8988T (cell line): ENCODE data around the gene NT5C1A.

Experiments
- DNase-seq: peaks from one replicate; pipeline ENCODE4 v3.0.0; 2011

The NT5C1A gene

DNA sequence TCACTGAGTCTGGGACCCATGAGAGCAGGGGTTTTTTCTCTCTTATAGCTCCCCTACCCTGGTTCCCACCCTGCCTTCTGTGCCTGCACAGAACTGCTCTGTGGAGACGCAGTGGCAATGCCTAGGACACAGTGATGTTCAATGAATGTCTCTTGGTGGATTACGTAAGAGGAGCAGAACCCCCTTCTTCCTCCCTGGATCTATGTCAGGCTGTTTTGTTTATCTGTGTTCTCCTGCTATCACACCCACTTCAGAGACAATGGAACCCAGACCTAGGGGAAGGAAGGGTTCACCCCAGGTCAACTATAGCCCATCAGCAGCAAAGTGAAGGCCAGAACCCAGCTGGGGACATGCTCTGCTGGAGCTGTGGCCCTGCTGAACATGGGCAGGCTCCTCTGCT lies 17.3 kb upstream of the NT5C1A start:
- DNase-seq: no peak

DNA sequence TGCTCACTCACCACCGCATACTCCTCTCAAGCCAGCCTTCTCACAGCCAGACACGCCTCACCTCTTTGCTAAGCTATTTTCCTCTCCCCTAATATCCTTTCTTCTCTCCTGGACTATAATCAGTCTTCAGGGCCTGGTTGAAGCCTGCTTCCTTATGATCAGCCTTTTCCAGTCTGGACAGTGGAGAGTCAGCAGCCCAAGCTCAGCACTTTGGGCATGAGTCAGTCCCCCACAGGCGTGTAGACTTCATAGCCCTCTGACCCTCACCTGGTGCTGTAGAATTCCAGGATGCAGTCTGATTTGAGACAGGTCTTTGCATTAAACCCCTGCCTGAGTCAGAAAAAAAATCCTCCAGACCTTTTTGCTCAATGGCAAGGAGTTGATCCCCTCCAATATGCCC lies 16.8 kb upstream of the NT5C1A start:
- DNase-seq: no peak

DNA sequence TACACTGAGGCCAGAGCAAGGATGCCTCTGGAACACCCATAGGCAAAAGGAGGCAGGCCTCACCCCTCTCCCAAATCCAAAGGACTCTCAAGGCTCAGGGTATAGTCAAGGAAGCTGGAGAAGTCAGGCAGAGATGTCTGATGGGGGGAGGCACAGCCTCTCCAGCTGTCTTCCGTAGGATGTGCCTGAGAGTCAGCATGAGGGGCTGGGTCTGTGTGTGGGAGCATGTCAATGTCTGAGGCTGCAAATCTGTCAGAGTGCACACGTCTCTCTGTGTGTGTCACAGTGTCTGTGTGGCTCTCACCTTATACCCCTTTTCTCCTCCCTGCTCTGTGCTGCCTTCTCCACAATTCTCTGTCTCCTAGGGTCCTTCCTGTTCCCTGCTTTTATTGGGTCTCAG lies 15.3 kb upstream of the NT5C1A start:
- no peak for DNase-seq

DNA sequence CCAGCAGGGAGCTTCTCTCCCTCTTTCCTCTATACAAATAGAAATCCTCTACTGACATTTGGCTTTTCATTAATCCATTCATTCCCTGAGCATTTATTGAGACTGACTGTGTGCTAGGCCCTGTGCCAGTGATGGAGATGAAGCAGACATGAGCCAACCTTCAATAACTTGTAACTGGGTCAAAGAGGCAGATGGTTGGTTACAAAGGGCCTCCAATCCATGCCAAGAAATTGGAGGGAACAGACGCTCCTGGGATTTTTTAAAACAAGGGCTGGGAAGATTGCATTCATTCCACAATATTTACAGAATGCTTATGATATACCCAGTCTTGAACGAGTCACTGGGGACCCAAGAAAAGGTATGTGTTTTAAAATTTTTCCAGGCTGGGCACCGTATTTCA lies 13.2 kb upstream of the NT5C1A start:
- no peak for DNase-seq

DNA sequence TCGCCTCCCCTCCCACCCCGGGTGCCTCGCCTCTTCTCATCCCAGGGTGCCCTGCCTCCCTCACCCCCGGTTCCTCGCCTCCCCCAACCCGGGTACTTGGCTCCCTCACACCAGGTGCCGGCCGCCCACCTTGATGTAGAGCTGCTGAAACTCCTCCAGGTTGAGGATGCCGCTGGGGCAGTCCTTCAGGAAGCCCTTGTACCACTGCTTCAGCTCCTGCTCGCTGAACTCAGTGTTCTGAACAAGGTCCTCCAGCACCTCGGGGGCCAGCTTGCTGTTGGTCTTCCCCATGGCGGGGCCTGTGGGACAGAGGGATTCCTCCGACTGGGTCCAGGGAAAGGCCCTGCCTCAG lies 12.4 kb upstream of the NT5C1A start:
- DNase-seq: no peak

DNA sequence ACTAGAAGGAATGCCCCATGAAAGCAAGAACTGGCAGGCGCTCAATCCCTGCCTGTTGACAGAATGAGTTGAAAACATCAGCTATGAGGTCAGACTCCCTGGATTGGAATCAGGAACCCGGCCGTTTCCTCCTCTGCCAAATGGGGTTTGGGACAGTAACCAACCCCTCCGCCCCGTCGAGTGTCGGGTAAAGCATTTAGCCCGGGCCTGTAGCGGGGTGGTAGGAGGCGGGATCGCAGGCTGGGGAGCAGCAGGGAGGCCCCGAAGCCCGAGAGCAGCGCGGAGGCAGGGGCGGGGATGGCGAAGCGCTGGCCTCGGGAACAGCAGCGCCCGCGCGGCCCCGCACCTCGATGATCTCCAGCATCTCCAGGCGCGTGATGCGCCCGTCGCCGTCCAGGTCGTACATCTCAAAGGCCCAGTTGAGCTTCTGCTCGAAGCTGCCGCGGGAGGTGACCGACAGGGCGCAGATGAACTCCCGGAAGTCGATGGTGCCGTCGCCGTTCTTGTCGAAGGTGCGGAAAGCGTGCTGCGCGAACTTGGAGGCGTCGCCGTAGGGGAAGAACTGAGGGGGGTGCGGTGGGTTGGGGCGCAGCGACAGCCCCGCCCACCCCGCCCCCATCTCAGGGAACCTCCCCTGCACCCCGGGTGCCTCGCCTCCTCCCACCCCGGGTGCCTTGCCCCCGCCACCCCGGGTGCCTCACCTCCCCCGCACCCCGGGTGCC lies 11.8 kb upstream of the NT5C1A start:
- no peak for DNase-seq

DNA sequence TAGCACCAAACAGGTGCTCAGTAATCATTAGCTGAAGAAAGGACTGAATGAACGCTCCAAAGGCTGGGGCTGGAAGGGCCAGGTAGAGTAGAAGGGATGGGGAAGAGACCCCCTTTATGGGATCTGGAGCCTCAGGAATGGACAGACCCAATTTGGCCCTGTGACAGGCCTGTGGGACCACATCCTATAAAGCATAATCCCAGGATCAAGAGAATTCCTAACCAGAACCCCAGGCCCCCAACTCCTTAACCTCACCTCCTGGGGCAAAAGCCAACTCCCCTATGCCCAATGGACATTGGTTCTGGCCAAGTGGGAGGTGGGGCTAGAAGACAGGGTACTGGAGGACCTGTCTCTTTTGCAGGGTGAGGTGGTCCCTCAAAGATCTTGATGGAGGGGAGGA lies 10.1 kb upstream of the NT5C1A start:
- no peak for DNase-seq

DNA sequence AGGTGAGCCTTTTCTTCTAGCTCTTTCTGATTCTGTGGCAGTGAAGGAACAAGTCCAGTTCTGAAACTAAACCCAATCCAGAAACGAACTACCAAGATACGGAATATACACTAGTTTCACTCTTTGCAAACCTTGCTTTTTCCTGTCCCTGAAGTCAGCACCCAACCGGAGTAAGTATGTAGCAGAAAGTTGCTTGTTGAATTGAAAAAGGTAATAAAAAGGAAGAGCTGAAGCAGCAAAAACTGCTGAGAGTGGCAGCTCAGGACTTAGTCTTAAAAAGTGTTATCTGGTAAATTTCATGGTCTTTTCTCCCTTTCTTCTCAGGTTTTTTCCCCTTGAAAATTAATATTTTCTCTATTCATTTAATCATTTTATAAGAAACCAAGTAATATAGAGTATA lies 9.4 kb upstream of the NT5C1A start:
- DNase-seq: no peak

DNA sequence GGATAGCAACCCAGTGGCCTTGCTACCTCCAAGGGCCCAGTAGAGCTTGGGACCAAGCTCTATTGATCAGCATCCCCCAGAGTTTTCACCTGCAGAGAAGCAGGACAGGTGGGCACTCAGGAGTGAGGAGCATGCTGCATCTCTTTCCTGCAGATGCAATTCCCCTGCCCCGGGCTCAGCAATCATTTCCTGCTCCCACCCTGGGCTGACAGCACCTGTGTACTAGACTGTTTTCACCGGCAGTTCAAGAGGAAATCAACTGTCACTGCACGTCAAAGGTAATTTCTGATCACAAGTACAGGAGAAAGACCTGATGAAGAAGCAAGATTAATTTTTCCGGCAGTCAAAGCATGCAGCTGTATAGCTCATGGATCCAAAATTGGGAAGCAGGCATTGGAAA lies 8.8 kb upstream of the NT5C1A start:
- no peak for DNase-seq

DNA sequence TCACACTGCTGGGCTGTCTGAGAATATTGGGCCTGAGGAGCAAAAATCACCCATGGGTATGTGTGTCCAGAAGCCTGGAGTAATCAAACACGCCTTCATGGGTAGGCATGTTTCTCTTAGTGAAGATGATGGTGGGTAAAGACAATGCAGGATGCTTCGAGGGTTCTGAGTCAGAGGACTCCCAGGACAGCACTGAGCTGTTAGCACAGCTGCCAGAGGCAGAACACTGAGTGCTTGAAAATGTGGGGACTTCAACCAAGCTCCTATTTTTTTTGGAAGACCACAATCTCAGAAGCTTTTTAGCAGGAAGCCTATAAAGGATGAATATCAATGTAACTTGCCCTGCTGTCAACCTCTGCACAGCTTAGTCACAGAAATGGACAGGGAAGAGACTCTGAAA lies 7.9 kb upstream of the NT5C1A start:
- no peak for DNase-seq

DNA sequence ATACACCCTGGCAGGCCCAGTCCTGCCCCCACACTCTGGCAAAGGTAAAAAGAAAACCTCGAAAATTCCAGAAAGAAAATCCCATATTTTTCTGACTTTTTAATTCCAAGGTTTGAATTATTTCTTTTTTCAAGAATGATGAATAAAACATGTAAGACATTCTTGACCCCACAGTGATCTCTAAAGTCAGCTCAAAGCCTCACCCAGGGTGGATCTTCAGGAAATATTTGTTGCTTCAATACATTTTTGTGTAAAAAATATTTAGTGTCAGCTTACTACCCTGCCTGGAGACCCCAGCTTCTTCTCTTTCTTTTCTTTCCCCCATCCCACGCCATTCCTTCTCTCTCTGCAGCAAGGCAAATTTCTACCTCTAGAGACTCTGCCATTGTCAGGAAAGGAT lies 7.0 kb upstream of the NT5C1A start:
- no peak for DNase-seq

DNA sequence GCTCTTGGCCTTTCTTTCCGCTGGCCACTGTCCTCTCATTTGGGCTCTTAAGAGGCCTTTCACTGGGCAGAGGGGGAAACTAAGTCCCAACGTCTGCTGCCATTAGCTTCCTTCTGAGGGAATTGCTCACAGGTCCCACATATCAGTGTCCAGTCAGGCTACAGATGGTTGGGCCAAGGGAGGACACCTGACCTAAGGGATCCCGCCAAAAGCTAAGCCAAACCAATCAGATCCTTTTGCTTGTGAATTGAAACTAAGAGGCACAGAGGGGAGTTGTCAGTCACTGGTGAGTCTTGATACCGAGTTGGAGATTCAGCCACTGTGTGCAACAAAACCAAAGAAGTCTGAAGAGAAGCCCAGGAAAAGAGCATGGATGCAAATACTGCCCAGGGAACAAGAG lies 5.7 kb upstream of the NT5C1A start:
- no peak for DNase-seq

DNA sequence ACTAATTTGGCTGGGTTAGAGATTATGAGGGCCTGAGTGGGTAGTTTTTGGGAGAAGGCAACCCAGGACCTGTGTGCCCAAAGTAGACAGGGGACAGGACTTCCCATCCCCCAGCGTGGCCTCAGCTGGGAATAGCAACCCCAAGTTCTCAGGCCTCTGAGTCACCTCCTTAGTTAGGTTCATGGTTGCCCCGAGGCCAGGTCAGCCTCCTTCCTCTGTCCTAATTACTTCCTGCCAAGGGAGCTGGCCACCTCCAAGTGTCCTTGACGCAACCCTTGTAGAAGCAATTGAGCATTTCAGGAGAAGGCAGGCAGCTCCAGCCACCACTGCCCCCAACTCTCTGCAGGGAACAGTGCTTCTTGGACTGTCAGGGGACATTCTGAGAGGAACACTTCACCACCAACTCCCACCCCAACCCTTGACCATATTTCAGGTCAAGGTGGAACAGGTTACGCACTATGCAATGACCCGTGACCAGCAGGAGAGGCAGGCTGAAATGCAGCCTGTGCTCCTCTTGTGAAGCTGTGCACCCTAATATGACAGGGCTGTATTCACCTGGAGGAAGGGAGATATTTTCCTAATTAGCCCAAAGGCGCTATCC lies 5.1 kb upstream of the NT5C1A start:
- DNase-seq: no peak

DNA sequence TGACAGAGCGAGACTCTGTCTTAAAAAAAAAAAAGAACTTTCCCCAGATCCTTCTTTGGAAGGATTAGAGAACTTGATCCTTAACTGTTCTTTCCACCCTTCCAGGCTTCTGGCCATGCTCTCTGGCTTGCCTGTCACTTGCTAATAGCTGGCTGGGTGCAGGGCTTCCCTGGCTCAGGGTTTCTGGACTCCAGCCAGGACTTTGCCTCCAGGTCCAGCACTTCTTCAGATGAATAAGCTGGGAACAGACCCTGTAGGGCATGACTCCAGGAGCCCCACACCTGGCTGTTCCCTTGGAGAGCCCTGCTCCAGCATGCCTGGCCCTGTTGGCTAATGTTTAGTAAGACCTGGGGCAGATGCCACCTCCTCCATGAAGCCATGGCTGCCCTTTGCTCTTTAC lies 3.3 kb upstream of the NT5C1A start:
- DNase-seq: no peak

DNA sequence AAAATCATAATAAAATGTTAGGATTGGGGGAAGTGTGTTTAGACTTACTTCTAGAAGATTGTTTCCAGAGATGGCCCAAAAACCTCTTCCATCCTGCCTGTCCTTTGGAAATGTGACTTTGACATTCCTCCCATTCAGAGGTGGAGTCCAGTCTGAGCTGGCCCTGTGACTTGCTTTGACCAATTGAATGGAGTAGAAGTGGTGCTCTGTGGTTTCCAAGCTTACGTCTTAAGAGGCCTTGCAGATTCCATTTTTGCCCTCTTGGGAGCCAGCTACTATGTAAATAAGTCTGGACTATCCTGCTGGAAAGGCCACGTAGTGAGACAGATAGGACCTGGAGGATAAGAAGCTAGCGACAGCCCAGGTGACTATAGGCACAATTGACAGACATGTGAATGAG lies 1.3 kb upstream of the NT5C1A start:
- no peak for DNase-seq

DNA sequence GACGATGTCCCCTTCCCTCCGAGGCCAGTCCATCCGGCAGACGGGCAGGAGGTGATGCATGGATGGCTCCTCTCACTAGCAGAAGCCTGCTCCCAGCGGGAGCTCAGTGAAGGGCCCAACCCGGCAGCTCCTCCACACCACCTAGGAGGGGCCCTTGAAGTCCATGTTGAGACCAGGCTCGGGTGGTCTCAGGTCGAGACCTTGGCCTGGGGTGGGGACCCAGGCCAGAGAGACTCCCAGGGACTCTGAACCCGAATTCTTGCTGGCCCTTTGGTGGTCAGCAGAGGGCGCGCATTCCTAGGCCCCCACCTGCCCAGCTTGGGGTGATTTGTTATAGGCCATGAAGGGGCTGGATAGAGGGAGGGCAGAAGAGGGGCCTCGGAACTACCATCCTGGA lies 642 bp upstream of the NT5C1A start:
- DNase-seq: peak; percentile 60

DNA sequence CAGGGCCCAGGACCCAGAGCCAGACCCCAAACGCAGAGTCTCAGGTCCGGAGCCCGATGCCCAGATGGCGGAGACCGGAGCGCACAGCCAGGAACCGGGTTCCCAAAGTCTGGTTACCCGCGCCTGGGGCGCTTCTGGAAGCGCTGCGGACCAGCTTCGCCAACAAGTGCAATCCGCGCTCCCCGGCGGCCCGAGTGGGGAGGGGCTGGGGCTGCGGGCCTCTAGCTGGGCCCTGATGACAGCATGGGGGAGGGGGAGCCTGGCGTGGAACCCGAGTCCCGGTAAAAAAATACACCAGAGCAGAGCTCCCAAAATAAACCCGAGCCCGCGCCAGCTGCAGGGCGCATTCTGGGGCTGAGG lies 494 bp downstream of the NT5C1A start:
- DNase-seq: no peak

DNA sequence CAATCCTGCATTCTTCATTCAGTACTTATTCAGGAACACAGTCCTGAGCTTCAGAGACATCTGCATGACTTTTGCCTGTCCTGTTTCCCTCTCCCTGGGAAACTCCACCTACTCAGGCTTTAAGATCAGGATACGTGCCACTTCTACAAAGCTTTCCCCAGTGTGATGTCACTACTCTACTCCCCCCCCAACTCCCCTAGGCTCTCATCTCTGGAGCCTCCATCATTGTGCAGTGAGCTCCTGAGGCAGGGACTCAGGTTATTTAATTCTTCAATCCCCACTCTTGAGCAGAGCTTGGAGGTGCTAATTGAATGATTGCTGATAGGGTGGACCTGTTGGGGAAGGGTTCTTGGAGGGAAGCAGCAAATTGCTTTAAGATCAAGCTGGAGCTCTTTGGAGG lies 1.2 kb downstream of the NT5C1A start:
- DNase-seq: no peak

DNA sequence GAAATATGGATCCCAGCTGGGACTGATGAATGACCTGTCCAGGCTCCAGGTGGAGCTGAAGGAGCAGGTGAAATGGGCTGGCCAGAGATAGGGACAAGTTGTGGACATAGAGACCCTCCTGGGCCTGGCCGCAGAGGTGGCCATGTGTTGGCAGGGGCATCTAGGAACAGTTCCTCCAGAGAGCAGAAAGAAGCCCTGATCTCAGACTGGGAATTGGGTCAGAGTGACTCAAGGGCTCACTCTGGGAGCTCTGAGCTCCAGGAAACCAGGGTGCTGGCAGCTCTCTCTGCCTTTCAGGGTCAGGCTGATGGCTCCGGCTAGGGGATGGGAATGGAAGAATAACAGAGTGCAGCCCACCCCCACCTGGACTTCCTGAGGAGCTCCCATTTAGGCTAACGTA lies 3.0 kb downstream of the NT5C1A start:
- DNase-seq: no peak

DNA sequence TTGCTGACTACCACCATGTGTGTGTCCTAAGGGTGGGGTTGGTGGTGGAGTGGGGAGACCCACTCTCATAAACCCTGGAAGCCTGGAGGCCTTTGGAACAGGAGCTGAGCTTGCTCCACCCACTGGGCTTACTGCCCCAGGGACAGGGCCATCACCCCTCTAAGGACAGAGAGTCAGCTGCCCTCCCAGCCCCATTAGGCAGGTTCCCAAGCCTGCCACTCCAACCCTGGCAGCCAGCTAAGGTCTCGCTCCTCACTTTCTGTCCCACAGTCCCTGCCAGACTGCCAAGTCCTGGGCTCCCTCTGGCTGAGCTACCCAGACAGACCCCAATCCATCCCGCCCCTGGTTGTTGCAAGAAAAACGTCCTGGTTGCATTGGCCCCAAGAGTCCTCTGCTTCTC lies 3.8 kb downstream of the NT5C1A start:
- DNase-seq: no peak

DNA sequence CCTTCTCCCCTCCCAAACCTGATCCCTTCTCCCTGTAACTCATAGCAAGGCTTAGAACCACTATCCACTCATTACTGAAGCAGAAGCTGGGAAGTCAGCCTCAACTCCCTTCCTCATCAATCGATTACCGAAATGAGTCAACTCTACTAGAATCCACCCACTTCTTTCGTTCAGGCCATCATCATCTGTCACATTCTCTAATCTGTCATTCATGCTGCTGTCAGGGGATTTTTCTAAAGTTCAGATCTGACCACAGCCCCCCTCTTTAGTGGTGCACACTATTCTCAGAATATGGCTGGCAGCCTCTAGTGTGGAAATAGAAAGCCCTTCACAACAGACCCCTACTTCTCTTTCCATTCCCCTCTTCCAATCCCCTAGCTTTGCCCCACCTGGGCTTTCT lies 5.1 kb downstream of the NT5C1A start:
- no peak for DNase-seq

DNA sequence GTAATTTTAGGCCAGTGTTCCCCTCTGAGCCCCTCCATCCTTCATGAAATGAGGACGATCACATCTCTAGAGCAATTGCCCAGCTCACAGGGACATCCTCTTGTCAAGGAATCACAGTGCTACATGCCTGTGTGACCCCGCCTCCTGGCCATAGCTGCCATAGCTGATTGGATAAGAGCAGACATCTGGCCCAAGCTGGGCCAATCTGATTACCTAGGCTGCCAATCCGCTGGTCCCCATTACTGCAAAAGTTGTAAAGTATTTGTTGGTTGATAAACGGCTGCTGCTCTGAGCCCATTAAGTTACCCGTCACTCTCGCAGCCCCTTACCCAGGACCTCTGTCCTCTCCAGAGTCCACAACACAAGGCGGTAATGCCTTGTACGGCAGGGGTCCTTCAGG lies 8.3 kb downstream of the NT5C1A start:
- DNase-seq: no peak

DNA sequence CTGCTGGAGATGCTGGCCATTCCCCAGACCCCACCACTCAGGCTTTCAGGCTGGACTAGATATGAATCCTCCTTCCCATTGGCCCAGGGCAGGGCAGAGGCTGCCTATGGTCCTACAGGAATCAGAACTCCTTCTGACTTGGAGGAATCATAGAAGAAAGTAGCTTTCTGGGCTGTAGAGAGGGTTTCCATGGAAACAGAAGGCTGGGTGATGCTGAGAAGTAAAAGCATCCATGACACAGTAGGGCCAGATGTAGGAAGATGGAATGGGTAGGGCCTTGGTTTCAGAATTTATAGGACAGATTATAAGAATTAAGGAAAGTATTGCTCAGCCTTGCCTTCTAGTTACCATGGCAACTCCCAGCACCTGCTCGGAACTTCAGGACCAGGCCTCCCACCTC lies 9.0 kb downstream of the NT5C1A start:
- DNase-seq: no peak

DNA sequence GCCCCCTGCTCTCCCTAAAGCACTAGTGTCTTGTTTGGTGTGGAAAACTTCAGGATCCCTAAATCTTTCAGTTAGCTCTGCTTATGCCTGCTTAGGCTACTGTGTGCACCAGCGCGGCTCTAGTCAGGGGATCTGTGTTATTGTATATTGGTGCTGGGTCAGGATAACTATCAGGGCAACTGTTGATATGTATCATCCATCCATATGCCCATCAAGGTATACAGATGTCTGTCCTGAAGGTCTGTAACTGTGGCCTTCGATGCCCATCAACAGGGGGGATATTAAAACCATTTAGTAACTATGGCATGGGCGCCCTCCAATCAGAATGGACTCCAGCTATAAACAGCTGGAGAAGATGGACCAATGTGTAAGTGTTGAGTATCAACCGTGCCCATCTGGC lies 12.4 kb downstream of the NT5C1A start:
- no peak for DNase-seq

DNA sequence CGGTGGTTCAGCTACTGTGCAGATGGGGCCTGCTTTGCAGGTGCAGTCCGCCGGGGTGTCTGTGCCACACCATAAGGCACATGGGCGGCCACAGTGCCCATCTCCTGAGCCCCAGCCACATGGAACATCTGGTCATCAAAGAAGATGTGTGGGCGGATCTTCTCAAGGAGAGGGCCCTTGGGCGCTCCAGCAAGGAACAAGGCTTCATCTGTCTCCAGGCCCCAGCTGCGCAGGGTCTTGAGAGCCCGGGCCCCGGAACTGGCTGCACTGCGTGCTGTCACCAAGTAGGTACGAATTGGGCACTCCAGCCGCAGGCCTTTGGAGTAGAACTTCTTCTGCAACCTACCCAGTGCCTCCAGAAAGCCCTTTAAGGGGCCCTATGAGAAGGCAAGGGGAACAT lies 12.8 kb downstream of the NT5C1A start:
- DNase-seq: no peak
